Coronary artery (tissue), 2 donors: Measurements from ENCODE around the gene IFNA1.
A peak's percentile ranks its signal among the peaks of the same experiment; 100 is the strongest.

Experiments used
- DNase-seq: peaks from one replicate; pipeline ENCODE4 v3.0.0-alpha.2; 2017; ENCODE audit warnings: low spot score
- H3K27ac ChIP-seq, 2 donors: fragments of 200-600 bp; sonication (generic); one replicate each; pipeline ENCODE4 v1.5.1; 2016 to 2019
- H3K4me3 ChIP-seq: fragments of 200-600 bp; sonication (generic); 2 replicates; pipeline ENCODE4 v1.5.1; 2016; ENCODE audit warnings: mild to moderate bottlenecking, moderate library complexity
- TF ChIP-seq, protein P1 (sequence below): fragments of 200-600 bp; sonication (generic); IDR thresholded peaks from one replicate; pipeline ENCODE4 v1.5.1; 2019; ENCODE audit warnings: antibody characterized with exemption

The IFNA1 gene

DNA sequence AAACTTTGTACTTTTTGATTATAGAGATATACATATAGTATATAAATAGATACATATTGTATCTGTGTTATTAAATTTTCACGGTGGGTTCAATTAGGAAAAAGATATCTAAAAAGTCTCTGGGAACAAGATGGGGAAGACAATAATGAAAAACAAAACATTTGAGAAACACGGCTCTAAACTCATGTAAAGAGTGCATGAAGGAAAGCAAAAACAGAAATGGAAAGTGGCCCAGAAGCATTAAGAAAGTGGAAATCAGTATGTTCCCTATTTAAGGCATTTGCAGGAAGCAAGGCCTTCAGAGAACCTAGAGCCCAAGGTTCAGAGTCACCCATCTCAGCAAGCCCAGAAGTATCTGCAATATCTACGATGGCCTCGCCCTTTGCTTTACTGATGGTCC lies at the start of gene IFNA1:
Gene IFNA1, plus strand, starts transcription at position 301 of the 400 bp plus-strand sequence. Its CDS starts 69 bp downstream, at position 370.
- Histone ChIP-seq H3K27ac (no peak within 1 kb of the TSS), H3K4me3 (no peak within 1 kb of the TSS)
- DNase-seq = no peak
- TF ChIP-seq, protein P1, sequence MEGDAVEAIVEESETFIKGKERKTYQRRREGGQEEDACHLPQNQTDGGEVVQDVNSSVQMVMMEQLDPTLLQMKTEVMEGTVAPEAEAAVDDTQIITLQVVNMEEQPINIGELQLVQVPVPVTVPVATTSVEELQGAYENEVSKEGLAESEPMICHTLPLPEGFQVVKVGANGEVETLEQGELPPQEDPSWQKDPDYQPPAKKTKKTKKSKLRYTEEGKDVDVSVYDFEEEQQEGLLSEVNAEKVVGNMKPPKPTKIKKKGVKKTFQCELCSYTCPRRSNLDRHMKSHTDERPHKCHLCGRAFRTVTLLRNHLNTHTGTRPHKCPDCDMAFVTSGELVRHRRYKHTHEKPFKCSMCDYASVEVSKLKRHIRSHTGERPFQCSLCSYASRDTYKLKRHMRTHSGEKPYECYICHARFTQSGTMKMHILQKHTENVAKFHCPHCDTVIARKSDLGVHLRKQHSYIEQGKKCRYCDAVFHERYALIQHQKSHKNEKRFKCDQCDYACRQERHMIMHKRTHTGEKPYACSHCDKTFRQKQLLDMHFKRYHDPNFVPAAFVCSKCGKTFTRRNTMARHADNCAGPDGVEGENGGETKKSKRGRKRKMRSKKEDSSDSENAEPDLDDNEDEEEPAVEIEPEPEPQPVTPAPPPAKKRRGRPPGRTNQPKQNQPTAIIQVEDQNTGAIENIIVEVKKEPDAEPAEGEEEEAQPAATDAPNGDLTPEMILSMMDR = no peak

DNA sequence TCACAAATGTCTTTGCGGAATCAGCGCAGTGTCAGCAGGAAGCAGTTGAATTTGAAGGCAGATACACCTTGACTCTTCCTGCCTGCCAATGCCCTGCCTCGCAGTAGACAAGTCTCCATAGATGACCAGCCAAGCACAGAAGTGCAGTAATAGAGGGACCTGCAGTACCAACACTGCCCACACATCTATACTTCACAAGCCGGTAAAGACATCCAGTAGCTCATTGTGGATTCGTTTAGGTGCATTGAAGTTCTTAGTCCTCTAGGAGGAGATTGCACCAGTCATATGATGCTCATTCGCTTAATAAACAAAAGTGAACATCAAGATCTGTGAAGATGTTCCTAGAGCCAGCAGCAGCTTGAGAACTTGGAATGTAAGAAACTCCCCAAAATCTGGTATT lies 48.0 kb upstream of the IFNA1 start:
- TF ChIP-seq, protein P1 = no peak

DNA sequence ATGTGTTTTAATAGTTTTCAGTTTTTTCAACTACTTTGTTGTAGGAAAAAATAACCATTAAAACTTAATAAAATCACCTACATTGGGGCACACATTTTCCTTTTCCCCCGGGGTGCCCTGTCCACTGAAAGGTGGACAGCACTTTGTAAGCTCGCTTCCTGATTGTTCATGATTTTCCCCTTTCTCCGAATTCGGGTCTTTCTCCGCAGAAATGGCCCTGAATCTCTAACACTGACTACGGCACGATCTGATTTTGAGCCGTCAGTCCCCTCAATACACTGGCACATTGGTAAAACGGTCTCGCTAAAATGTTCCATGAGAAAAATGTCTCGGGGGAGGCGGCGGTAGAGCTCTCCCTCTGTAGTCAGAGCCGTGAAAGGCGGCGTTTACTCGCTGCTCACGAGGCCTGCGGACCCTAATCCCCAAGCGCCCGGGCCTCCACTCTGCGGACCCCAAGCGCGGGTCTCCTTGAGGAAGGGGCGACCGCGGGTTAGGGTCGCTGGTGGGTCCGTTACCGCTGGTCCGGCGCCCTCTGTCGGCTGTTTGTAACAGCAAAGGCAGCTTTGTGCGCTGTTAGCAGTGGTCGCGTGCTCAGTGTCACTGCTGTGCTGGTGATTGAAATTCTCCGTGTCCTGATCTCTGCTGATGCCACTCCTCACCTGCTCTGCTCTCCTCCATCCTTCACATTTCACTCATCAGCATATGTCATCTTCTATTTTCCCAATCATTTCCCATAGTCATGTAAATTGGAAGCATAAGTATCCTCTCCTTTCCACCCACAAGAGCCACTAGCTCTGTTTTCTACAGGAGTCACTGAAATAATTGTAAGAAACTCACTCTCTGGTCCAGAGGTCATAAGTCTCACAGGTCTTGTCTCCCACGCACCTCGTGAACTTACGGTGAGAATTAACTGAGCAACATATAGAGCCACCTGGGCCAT lies 44.2 kb upstream of the IFNA1 start:
- TF ChIP-seq, protein P1 = peak; percentile 42
- no peak overlapping the region for H3K27ac ChIP-seq
- no peak for DNase-seq
- H3K4me3 ChIP-seq = peak overlapping the region; percentile 76

More for the DNA sequence above, 48.0 kb upstream of the IFNA1 start:
- Histone ChIP-seq H3K27ac (no peak overlapping the region), H3K4me3 (no peak overlapping the region)
- no peak for DNase-seq

DNA sequence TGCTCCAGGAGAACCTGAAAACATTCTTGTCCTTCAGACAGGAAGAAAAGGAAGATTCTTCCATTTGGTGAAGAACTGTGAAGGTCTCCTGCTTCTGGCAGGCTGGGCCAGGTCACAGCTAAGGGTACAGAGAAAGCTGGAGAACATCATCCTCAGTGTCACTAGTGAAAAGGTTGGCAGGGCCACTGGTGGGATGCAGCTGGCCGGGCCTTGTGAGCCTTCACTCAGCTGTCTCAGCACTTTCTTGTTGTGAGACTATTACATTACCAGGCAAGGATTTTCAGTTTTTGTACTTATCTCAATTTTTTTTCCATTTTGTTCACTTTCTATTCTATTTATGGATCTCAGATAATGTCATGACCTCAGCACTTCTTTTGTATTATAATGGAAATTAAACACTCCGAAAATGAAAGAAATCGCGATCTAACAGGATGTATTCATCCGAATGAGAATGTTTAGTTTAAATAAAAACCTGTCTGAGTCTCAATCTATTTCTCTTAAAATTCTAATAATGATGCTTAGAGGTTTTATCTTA lies 41.2 kb upstream of the IFNA1 start:
- TF ChIP-seq, protein P1 = no peak
- DNase-seq = no peak
- Histone ChIP-seq H3K27ac (no peak overlapping the region), H3K4me3 (no peak overlapping the region)

DNA sequence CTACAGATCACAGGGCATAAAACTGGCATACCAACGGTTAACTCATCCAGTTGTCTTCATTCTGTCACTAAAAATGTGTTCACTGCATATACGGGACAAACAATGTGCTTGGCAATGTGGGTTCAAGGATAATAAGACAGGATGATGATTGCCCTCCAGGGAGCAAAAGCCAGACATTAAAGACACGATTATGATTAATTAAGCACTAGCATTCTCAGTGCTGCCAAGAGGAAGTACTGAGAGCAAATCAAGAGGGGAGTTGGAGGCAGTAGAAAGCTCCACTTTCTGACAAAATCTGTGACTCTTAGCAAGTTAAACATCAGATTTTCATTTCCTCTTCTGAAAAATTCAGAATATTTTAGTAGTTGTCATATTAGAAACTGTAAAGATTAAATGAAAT lies 40.3 kb upstream of the IFNA1 start:
- H3K27ac ChIP-seq = no peak overlapping the region
- H3K4me3 ChIP-seq = no peak overlapping the region
- TF ChIP-seq, protein P1 = no peak
- no peak for DNase-seq

DNA sequence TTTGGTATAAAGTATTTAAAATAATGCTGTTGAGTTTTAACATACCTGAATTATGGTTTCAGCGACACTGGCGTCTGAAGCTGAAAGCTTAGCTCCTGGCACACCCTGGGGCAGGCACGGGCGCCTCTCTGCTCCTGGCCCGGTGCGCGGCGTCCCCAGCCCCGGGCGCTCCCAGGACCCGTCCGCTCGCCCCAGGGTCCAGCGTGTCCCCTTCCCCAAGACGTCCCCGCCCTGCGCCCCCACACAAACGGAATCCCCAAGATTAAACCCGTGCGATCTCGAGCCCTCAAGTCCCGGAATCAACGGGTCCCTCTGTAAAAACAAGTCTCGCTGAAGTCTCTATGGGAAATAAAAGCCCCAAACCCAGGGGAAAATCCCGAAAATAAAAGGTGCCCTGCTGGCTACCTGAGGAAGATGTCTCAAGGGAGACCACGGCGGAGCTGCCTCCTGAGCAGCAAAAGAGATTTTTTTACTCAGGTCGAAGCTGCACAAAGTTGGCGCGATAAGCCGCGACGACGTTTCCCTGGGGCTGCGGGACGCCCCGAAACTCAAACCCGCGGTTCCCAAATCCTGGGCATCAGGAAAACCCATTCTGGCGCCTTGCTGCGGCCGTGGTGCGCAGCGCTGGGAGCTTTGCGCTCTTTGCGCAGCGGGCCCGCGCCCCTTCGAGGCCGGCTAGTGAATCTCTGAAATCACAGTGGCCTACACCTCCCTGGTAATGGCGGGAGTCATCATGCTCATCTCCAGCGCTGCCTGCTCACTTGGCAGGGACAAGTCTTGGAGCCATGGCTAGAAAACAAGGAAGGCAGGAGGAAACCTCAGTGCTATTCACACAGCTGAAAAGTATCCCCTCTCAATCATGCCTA lies 37.6 kb upstream of the IFNA1 start:
- DNase-seq = no peak

More for the DNA sequence above, 37.6 kb upstream of the IFNA1 start:
- TF ChIP-seq, protein P1 = no peak
- Histone ChIP-seq H3K4me3 (peak overlapping the region; percentile 52), H3K27ac (no peak overlapping the region)
